HEK293T (cell line): Measurements from ENCODE around the gene SPATA4.

Source experiments
- ARNT ChIP-seq: fragments of 450-650 bp; IDR thresholded peaks from 2 replicates; pipeline ENCODE4 v1.6.1; 2017; ENCODE audit warnings: mild to moderate bottlenecking
- BHLHE40 ChIP-seq: fragments of 450-650 bp; IDR thresholded peaks from 2 replicates; pipeline ENCODE4 v1.6.1; 2016; ENCODE audit warnings: mild to moderate bottlenecking, moderate library complexity, borderline replicate concordance
- ELF4 ChIP-seq: fragments of 450-650 bp; IDR thresholded peaks from 2 replicates; pipeline ENCODE4 v1.6.1; 2017; ENCODE audit warnings: antibody characterized with exemption
- FOXA1 ChIP-seq: fragments of 450-650 bp; IDR thresholded peaks from 2 replicates; pipeline ENCODE4 v1.6.1; 2016; ENCODE audit warnings: mild to moderate bottlenecking
- FOXK2 ChIP-seq: fragments of 450-650 bp; IDR thresholded peaks from 2 replicates; pipeline ENCODE4 v1.6.1; 2016; ENCODE audit warnings: mild to moderate bottlenecking
- FOXM1 ChIP-seq: fragments of 450-650 bp; IDR thresholded peaks from 2 replicates; pipeline ENCODE4 v1.6.1; 2017; ENCODE audit warnings: mild to moderate bottlenecking, borderline replicate concordance
- HDGF ChIP-seq: fragments of 450-650 bp; IDR thresholded peaks from 2 replicates; pipeline ENCODE4 v1.6.1; 2017; ENCODE audit warnings: antibody characterized with exemption, borderline replicate concordance
- LEF1 ChIP-seq: fragments of 450-650 bp; IDR thresholded peaks from 2 replicates; pipeline ENCODE4 v1.6.1; 2017; ENCODE audit warnings: mild to moderate bottlenecking, borderline replicate concordance
- PKNOX1 ChIP-seq: fragments of 450-650 bp; IDR thresholded peaks from 2 replicates; pipeline ENCODE4 v1.6.1; 2016
- SP1 ChIP-seq: fragments of 450-650 bp; IDR thresholded peaks from 2 replicates; pipeline ENCODE4 v1.6.1; 2017
- SUZ12 ChIP-seq: fragments of 450-650 bp; IDR thresholded peaks from 2 replicates; pipeline ENCODE4 v1.6.1; 2016; ENCODE audit warnings: mild to moderate bottlenecking
- TARDBP ChIP-seq: fragments of 450-650 bp; IDR thresholded peaks from 2 replicates; pipeline ENCODE4 v1.6.1; 2016
- ZNF384 ChIP-seq: fragments of 450-650 bp; IDR thresholded peaks from 2 replicates; pipeline ENCODE4 v1.6.1; 2016

GRCh38 chr4:176137631-176138030, 57.8 kb downstream of the SPATA4 start:
- no peak for TF ChIP-seq TARDBP
- no peak for TF ChIP-seq SP1
- TF ChIP-seq SUZ12, result no peak
- no peak for TF ChIP-seq ELF4
- TF ChIP-seq FOXK2, result no peak
- TF ChIP-seq HDGF, result no peak
- no peak for TF ChIP-seq BHLHE40
- TF ChIP-seq ZNF384, result no peak
- TF ChIP-seq ARNT, result no peak
- TF ChIP-seq PKNOX1, result no peak
- TF ChIP-seq LEF1, result no peak
- TF ChIP-seq FOXA1, result no peak
- TF ChIP-seq FOXM1, result no peak
